ENCODE results near the gene ATP10A. TPM values are rescaled to one million over a fixed set of nuclear protein-coding genes. Genes with fewer than 3 reads are reported as not detected.

Gene ATP10A
- total RNA-seq, 1 experiment from 2014 or later, result 3.9 TPM

DNA sequence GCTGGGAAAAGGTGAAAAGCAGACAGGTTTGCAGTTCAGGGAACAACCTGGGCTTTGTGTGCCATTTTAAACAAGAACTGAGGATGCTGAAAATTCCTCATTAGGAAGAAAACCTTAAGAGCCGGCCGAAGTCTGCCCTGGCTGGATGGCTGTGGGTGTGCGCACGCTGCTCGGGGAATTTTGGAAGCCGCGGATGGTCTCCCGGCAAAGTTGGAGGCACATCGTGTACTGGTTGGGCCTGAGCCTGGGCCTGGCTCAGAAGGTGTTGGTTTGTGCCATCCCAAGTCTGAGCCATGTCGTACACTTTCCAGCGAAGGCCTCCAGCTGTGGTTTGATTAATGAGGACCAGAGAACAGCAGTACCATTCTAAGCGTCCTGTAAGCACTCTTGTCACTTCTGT lies 188.2 kb downstream of the ATP10A start:
- no peak overlapping the region for H2AFZ ChIP-seq (ENCODE audit: low read length)
- H3K4me3 Mint-ChIP-seq, result no peak overlapping the region
- no peak overlapping the region for H4K5ac ChIP-seq (ENCODE audit: insufficient read length, low read depth, low read length)
- no peak overlapping the region for H3K23ac ChIP-seq (ENCODE audit: insufficient read length, low read depth, low read length)
- peaks cover 11% of the 10 kb centered on the region; the same call in 1 of the 2 replicates for H3K4me1 ChIP-seq (ENCODE audit: insufficient read depth, low read length)
- H3K9me3 ChIP-seq (ENCODE audit: control insufficient read depth, low read depth, low read length), result no peaks in the 10 kb centered on the region
- no peak overlapping the region for H4K91ac ChIP-seq (ENCODE audit: insufficient read length, low read depth, low read length)
- H4K20me1 ChIP-seq (ENCODE audit: control insufficient read depth, insufficient read depth, insufficient read length), result no peaks in the 10 kb centered on the region
- no CpG with 5 or more reads among the region's 12 CpGs for WGBS (ENCODE audit: extremely low coverage, insufficient read length, low lambda C conversion rate)
- H3K4ac ChIP-seq (ENCODE audit: low read depth, low read length), result no peak overlapping the region
- no peak overlapping the region for H3K27ac Mint-ChIP-seq
- H3K27ac ChIP-seq (ENCODE audit: insufficient read length, low read depth, low read length), result no peak overlapping the region
- H2BK15ac ChIP-seq (ENCODE audit: low read depth, low read length), result no peak overlapping the region
- no peak overlapping the region for H3K56ac ChIP-seq (ENCODE audit: insufficient read length, low read depth, low read length)
- H3T11ph ChIP-seq (ENCODE audit: low read length), result no peak overlapping the region
- H2BK120ac ChIP-seq (ENCODE audit: low read depth, low read length, poor library complexity, severe bottlenecking), result no peak overlapping the region
- no peak overlapping the region for H4K8ac ChIP-seq (replicated peaks; ENCODE audit: insufficient read length, low read depth, low read length)
- peaks cover 22% of the 10 kb centered on the region for H3K27me3 Mint-ChIP-seq (ENCODE audit: low read depth)
- no peaks in the 10 kb centered on the region for H3K27me3 ChIP-seq (ENCODE audit: insufficient read depth, low read length)
- no peak overlapping the region for H3K18ac ChIP-seq (ENCODE audit: insufficient read length, low read depth, low read length)
- no peak overlapping the region for H2AK5ac ChIP-seq (ENCODE audit: insufficient read length, low read length)
- H3K9ac ChIP-seq (ENCODE audit: extremely low read depth, insufficient read length, low read length), result no peak overlapping the region
- H3K9me3 Mint-ChIP-seq, result no peaks in the 10 kb centered on the region; a peak in 3 of 5 replicates
- no peaks in the 10 kb centered on the region for H3K79me1 ChIP-seq (ENCODE audit: insufficient read depth, low read depth, low read length, poor library complexity, severe bottlenecking)
- no peak overlapping the region for H2BK5ac ChIP-seq (ENCODE audit: insufficient read length, low read length)
- DNase-seq, result no peak
- peaks cover 42 to 49% of the 10 kb centered on the region in 2 experiments for H3K4me1 Mint-ChIP-seq
- no peak overlapping the region for H3K4me2 ChIP-seq (ENCODE audit: insufficient read depth, insufficient read length, low read length)
- H2BK12ac ChIP-seq (ENCODE audit: insufficient read length, low read depth, low read length), result no peak overlapping the region
- TF ChIP-seq, protein P1, sequence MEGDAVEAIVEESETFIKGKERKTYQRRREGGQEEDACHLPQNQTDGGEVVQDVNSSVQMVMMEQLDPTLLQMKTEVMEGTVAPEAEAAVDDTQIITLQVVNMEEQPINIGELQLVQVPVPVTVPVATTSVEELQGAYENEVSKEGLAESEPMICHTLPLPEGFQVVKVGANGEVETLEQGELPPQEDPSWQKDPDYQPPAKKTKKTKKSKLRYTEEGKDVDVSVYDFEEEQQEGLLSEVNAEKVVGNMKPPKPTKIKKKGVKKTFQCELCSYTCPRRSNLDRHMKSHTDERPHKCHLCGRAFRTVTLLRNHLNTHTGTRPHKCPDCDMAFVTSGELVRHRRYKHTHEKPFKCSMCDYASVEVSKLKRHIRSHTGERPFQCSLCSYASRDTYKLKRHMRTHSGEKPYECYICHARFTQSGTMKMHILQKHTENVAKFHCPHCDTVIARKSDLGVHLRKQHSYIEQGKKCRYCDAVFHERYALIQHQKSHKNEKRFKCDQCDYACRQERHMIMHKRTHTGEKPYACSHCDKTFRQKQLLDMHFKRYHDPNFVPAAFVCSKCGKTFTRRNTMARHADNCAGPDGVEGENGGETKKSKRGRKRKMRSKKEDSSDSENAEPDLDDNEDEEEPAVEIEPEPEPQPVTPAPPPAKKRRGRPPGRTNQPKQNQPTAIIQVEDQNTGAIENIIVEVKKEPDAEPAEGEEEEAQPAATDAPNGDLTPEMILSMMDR (conservative IDR thresholded peaks at IDR 0.05), result no peak
- peaks cover 0 to 4% (median 0%) of the 10 kb centered on the region in 3 experiments; a peak in 2 of 7 replicates for H3K36me3 Mint-ChIP-seq (ENCODE audit: insufficient read depth in 1 of 3, low read depth in 3 of 3)
- no peak overlapping the region for H2BK20ac ChIP-seq (ENCODE audit: low read depth, low read length, poor library complexity, severe bottlenecking)
- no peaks in the 10 kb centered on the region for H3K23me2 ChIP-seq (ENCODE audit: insufficient read length, low read depth, low read length, poor library complexity, severe bottlenecking)
- H3K79me2 ChIP-seq (ENCODE audit: insufficient read depth, low read length), result no peaks in the 10 kb centered on the region
- H3K14ac ChIP-seq (ENCODE audit: insufficient read depth, low read length), result no peak overlapping the region
